Islet precursor cell (in vitro differentiated cells): ENCODE measurements around the gene MYO18B.
A peak's percentile ranks its signal among the peaks of the same experiment; 100 is the strongest.

ENCODE experiments used
- DNase-seq: peaks from one replicate; pipeline ENCODE4 v3.0.0-alpha.2; 2018

The MYO18B gene

GRCh38 chr22:26008587-26008986, 266.6 kb downstream of the MYO18B start:
- peak; percentile 45 for DNase-seq

- DNase-seq, result no peak
Observed at GRCh38 chr22:26016916-26017315, 274.9 kb downstream of the MYO18B start.

GRCh38 chr22:26017932-26018331, 275.9 kb downstream of the MYO18B start:
- peak; percentile 21 for DNase-seq

GRCh38 chr22:26019596-26019995, 277.6 kb downstream of the MYO18B start:
- peak; percentile 7 for DNase-seq

- peak; percentile 6 for DNase-seq
Observed at GRCh38 chr22:26021516-26021915, 279.5 kb downstream of the MYO18B start.

GRCh38 chr22:26023104-26023775, 281.3 kb downstream of the MYO18B start:
- DNase-seq, result peak; percentile 42

- DNase-seq, result peak; percentile 14
Observed at GRCh38 chr22:26025626-26026025, 283.6 kb downstream of the MYO18B start.

- peak; percentile 24 for DNase-seq
Observed at GRCh38 chr22:26027341-26027740, 285.4 kb downstream of the MYO18B start.

- DNase-seq, result peak; percentile 20
Observed at GRCh38 chr22:26031641-26032040, 289.7 kb downstream of the MYO18B start.

GRCh38 chr22:26033071-26033470, 291.1 kb downstream of the MYO18B start:
- no peak for DNase-seq

GRCh38 chr22:26033586-26033985, 291.6 kb downstream of the MYO18B start:
- DNase-seq, result no peak

GRCh38 chr22:26035523-26035922, 293.5 kb downstream of the MYO18B start:
- no peak for DNase-seq

GRCh38 chr22:26038365-26038764, 296.4 kb downstream of the MYO18B start:
- no peak for DNase-seq

- no peak for DNase-seq
Observed at GRCh38 chr22:26041931-26042330, 299.9 kb downstream of the MYO18B start.

GRCh38 chr22:26043031-26043430, 301.0 kb downstream of the MYO18B start:
- DNase-seq, result no peak

GRCh38 chr22:26045051-26045450, 303.1 kb downstream of the MYO18B start:
- peak; percentile 62 for DNase-seq

- DNase-seq, result no peak
Observed at GRCh38 chr22:26045860-26046259, 303.9 kb downstream of the MYO18B start.

GRCh38 chr22:26047516-26047915, 305.5 kb downstream of the MYO18B start:
- no peak for DNase-seq

- no peak for DNase-seq
Observed at GRCh38 chr22:26047920-26048319, 305.9 kb downstream of the MYO18B start.

- no peak for DNase-seq
Observed at GRCh38 chr22:26050079-26050478, 308.1 kb downstream of the MYO18B start.

- DNase-seq, result peak; percentile 60
Observed at GRCh38 chr22:26053737-26054316, 311.8 kb downstream of the MYO18B start.

GRCh38 chr22:26054841-26055605, 313.0 kb downstream of the MYO18B start:
- DNase-seq, result no peak

- DNase-seq, result no peak
Observed at GRCh38 chr22:26055693-26056092, 313.7 kb downstream of the MYO18B start.
